HUES64 (cell line): Measurements from ENCODE around the gene MYO1F. TPM values are rescaled to one million over a fixed set of nuclear protein-coding genes. Genes with fewer than 3 reads are reported as not detected.
"Not testable (repeated sequence)": the region's sequence is repeated elsewhere in the genome, so short reads cannot be mapped to it uniquely, and the experiment has no call there.

Experiments used
- H3K27ac ChIP-seq: 2 replicates; pipeline ENCODE4 v1.7.0; 2013; ENCODE audit warnings: low read depth, low read length, inconsistent platforms
- H3K27me3 ChIP-seq: 2 replicates; pipeline ENCODE4 v1.6.1; 2013; ENCODE audit warnings: mild to moderate bottlenecking, low read length; ENCODE audit not compliant: insufficient read depth
- H3K36me3 ChIP-seq: 2 replicates; pipeline ENCODE4 v1.6.1; 2013; ENCODE audit warnings: mild to moderate bottlenecking, low read length; ENCODE audit not compliant: insufficient read depth
- H3K4me1 ChIP-seq: 2 replicates; pipeline ENCODE4 v1.6.1; 2013; ENCODE audit warnings: mild to moderate bottlenecking, low read length, moderate library complexity; ENCODE audit not compliant: insufficient read depth
- H3K4me3 ChIP-seq: 2 replicates; pipeline ENCODE4 v1.5.1; 2013; ENCODE audit warnings: mild to moderate bottlenecking, low read length, moderate library complexity
- H3K9ac ChIP-seq: 2 replicates; pipeline ENCODE4 v1.6.1; 2013; ENCODE audit warnings: mild to moderate bottlenecking, low read depth, low read length
- H3K9me3 ChIP-seq: 2 replicates; pipeline ENCODE4 v1.6.1; 2013; ENCODE audit warnings: low read depth, low read length; ENCODE audit not compliant: insufficient read depth
- WGBS: fragments of 150-250, 120-280 bp; methylation state at CpG from one replicate; pipeline ENCODE4 v1.1.7; 2013; ENCODE audit warnings: missing lambda C conversion rate; 5-methylcytosine and 5-hydroxymethylcytosine counted together
- polyA plus RNA-seq, 2 experiments: library from polyadenylated mRNA; stranded (reverse); fragments of 50-300 nt; gene quantifications; one replicate each; pipeline ENCODE4 v1.2.3, GENCODE V29; 2013

The MYO1F gene
- 2.4 TPM for polyA plus RNA-seq (2013, experiment 1 of 2)
- 2.5 TPM for polyA plus RNA-seq (2013, experiment 2 of 2)

DNA sequence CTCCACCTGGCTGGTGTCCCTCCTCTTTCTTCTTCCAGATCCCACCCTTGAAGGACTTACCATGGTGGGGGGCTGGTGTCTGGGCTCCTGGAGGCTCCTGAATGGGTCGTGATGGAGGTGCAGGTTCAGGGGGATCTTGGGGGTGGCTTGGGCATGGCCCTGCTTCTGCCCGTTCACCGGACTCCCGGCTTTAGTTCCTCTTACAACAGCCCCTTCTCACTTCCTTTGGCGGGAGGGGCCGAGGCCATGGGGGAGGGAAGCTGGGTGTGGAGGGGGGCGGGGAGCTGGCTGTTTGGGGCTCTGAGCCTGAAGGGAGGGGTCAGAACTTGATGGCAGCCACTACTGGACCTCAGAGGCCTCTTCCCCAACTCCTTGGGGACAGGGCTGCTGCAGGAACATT is at the start of gene MYO1F:
Gene MYO1F, minus strand, starts transcription at position 196 of the 400 bp plus-strand sequence. Its CDS starts 133 bp downstream, at position 63.
- Histone ChIP-seq H3K9me3 (no peaks in the 10 kb centered on the region), H3K27me3 (no peaks in the 10 kb centered on the region), H3K36me3 (no peaks in the 10 kb centered on the region), H3K27ac (no peak within 1 kb of the TSS), H3K9ac (no peak within 1 kb of the TSS), H3K4me1 (peaks cover 8% of the 10 kb centered on the region; the same call in 1 of the 2 replicates), H3K4me3 (no peak within 1 kb of the TSS)
- 63% methylated on average over 4 of the region's 7 CpGs for WGBS

GRCh38 chr19:8626842-8627241 is 49.6 kb upstream of the MYO1F start:
- no peak overlapping the region for H3K4me3 ChIP-seq
- no peak overlapping the region for H3K27ac ChIP-seq
- H3K4me1 ChIP-seq, result no peaks in the 10 kb centered on the region
- no peaks in the 10 kb centered on the region for H3K9me3 ChIP-seq
- H3K36me3 ChIP-seq, result no peaks in the 10 kb centered on the region
- H3K27me3 ChIP-seq, result no peaks in the 10 kb centered on the region
- H3K9ac ChIP-seq, result no peak overlapping the region
- 87% methylated on average over 8 of the region's 8 CpGs for whole genome bisulfite sequencing

DNA sequence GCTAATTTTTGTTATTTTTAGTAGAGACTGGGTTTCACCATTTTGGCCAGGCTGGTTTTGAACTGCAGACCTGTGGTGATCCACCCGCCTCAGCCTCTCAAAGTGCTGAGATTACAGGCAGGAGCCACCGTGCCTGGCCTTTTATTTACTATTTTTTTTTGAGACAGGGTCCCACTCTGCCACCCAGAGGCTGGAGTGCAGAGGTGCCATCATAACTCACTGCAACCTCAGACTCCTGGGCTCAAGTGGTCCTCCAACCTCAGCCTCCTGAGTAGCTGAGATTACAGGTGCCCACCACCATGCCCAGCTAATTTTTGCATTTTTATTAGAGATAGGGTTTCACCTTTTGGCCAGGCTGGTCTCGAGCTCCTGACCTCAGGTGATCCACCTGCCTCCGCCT is 45.6 kb upstream of the MYO1F start:
- H3K9ac ChIP-seq, H3K27ac ChIP-seq, H3K4me3 ChIP-seq, H3K9me3 ChIP-seq, H3K4me1 ChIP-seq, H3K36me3 ChIP-seq, H3K27me3 ChIP-seq: not testable (repeated sequence)
- 62% methylated on average over 4 of the region's 4 CpGs for WGBS

DNA sequence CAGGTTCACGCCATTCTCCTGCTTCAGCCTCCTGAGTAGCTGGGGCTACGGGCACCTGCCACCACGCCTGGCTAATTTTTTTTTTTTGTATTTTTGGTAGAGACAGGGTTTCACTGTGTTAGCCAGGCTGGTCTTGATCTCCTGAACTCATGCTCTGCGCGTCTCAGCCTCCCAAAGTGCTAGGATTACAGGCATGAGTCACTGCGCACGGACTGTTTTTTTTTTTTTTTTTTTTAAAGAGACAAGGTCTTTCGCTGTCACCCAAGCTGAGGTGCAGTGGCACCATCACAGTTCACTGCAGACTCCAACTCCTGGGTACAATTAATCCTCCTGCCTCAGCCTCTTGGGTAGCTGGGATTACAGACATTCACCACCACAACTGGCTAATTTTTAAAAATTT is 41.5 kb upstream of the MYO1F start:
- 81% methylated on average over 8 of the region's 8 CpGs for WGBS
- Histone ChIP-seq H3K27ac (no peak overlapping the region), H3K27me3 (no peaks in the 10 kb centered on the region)

DNA sequence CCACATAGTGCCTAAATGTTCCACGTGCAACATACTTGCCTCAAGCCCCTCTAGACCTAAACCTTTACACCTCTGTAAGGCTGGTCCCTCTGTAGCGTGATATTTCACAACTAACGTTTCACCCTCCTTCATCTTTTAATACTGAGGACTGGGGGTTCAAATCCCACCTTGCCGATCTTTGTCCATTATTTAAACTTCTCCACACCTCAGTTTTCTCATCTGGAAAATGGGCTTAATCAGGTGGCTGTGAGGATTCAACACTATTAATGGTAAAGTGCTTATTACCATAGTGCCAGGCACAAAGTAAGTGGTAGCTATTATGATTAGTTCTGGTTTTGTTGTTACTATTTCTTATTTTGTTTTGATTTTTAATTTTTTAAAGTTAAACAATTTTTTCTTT is 40.7 kb upstream of the MYO1F start:
- WGBS, result 98% methylated on average over 4 of the region's 4 CpGs
- H3K9ac ChIP-seq, result no peak overlapping the region
- H3K36me3 ChIP-seq, result no peaks in the 10 kb centered on the region
- H3K4me3 ChIP-seq, result no peak overlapping the region
- H3K9me3 ChIP-seq, result no peaks in the 10 kb centered on the region
- no peak overlapping the region for H3K27ac ChIP-seq
- H3K27me3 ChIP-seq, result no peaks in the 10 kb centered on the region
- H3K4me1 ChIP-seq, result no peaks in the 10 kb centered on the region

More for the DNA sequence above, 41.5 kb upstream of the MYO1F start:
- Histone ChIP-seq H3K9me3 (no peaks in the 10 kb centered on the region), H3K4me3 (no peak overlapping the region), H3K36me3 (no peaks in the 10 kb centered on the region), H3K9ac (no peak overlapping the region), H3K4me1 (no peaks in the 10 kb centered on the region)

GRCh38 chr19:8617325-8617724 is 40.1 kb upstream of the MYO1F start:
- 77% methylated on average over 15 of the region's 15 CpGs for WGBS
- not testable (repeated sequence) for H3K27ac ChIP-seq, H3K27me3 ChIP-seq, H3K9me3 ChIP-seq, H3K9ac ChIP-seq, H3K4me1 ChIP-seq, H3K36me3 ChIP-seq, H3K4me3 ChIP-seq

DNA sequence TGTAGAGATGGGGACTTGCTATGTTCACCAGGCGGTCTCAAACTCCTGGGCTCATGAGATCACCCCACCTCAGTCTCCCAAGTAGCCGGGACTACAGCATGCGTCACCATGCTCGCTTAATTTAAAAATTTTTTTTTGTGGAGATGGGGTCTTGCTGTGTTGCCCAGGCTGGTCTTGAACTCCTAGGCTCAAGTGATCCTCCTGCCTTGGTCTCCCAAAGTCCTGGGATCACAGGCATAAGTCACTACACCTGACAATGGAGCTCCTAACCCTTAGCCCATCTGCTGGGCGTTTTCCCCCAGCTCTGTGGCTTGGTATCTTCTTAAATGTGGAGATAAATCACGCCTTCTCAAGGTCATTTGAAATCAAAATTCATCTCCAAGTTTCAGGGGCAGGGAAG is 39.6 kb upstream of the MYO1F start:
- WGBS, result 93% methylated on average over 5 of the region's 6 CpGs
- H3K27ac ChIP-seq, result no peak overlapping the region
- no peaks in the 10 kb centered on the region for H3K36me3 ChIP-seq
- no peaks in the 10 kb centered on the region for H3K27me3 ChIP-seq
- peaks cover 3% of the 10 kb centered on the region for H3K4me1 ChIP-seq
- H3K4me3 ChIP-seq, result no peak overlapping the region
- H3K9me3 ChIP-seq, result no peaks in the 10 kb centered on the region
- no peak overlapping the region for H3K9ac ChIP-seq

GRCh38 chr19:8615813-8616596 is 38.8 kb upstream of the MYO1F start:
- no peak overlapping the region for H3K4me3 ChIP-seq
- WGBS, result 52% methylated on average over 23 of the region's 23 CpGs
- no peak overlapping the region for H3K27ac ChIP-seq
- no peaks in the 10 kb centered on the region for H3K27me3 ChIP-seq
- no peaks in the 10 kb centered on the region for H3K9me3 ChIP-seq
- peaks cover 9% of the 10 kb centered on the region for H3K4me1 ChIP-seq
- no peak overlapping the region for H3K9ac ChIP-seq
- H3K36me3 ChIP-seq, result no peaks in the 10 kb centered on the region

- no peaks in the 10 kb centered on the region for H3K36me3 ChIP-seq
- no peaks in the 10 kb centered on the region for H3K9me3 ChIP-seq
- H3K27me3 ChIP-seq, result no peaks in the 10 kb centered on the region
- no peak overlapping the region for H3K4me3 ChIP-seq
- H3K27ac ChIP-seq, result no peak overlapping the region
- H3K9ac ChIP-seq, result no peak overlapping the region
- H3K4me1 ChIP-seq, result peaks cover 9% of the 10 kb centered on the region
- 83% methylated on average over 6 of the region's 6 CpGs for WGBS
Observed at GRCh38 chr19:8615024-8615423, 37.8 kb upstream of the MYO1F start.

- peaks cover 9% of the 10 kb centered on the region for H3K4me1 ChIP-seq
- no peaks in the 10 kb centered on the region for H3K27me3 ChIP-seq
- no peak overlapping the region for H3K9ac ChIP-seq
- no peak overlapping the region for H3K4me3 ChIP-seq
- H3K36me3 ChIP-seq, result no peaks in the 10 kb centered on the region
- WGBS, result 87% methylated on average over 2 of the region's 2 CpGs
- no peak overlapping the region for H3K27ac ChIP-seq
- H3K9me3 ChIP-seq, result no peaks in the 10 kb centered on the region
Observed at GRCh38 chr19:8614455-8614854, 37.2 kb upstream of the MYO1F start.

DNA sequence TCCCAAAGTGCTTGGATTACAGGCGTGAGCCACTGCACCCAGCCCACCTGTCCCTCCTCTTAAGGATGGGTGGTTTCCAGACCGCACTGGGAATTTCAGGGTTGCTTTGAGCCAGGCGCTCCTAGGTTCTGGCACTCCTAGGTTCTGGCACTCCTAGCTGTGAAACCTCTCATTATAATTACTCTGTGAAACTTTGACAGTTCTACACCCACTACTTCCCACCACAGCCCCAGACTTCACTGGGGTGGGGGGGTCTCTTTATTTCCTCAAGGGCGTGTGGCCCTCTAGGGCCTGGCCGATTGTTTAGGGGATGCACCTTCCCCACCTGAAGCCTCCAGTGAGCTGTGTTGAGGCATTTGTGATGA is 35.5 kb upstream of the MYO1F start:
- Histone ChIP-seq H3K4me3 (no peak overlapping the region), H3K27me3 (no peaks in the 10 kb centered on the region), H3K9me3 (no peaks in the 10 kb centered on the region), H3K9ac (no peak overlapping the region), H3K27ac (no peak overlapping the region), H3K4me1 (peaks cover 20% of the 10 kb centered on the region), H3K36me3 (no peaks in the 10 kb centered on the region)
- 88% methylated on average over 5 of the region's 5 CpGs for WGBS
